ENCODE measurements around the gene CABCOCO1. TPM values are rescaled to one million over a fixed set of nuclear protein-coding genes. Genes with fewer than 3 reads are reported as not detected.

Gene CABCOCO1
- total and polyA plus RNA-seq, 9 of the 15 experiments (the other 6 are each of a cell fraction or from before 2014, with no cell fraction given): 0.04 TPM; not detected in 8

GRCh38 chr10:61779950-61780659 is 117.4 kb downstream of the CABCOCO1 start (continued):
- no peak for TF ChIP-seq SIRT6 (IDR thresholded peaks at IDR 0.05; ENCODE audit: low read depth, low read length)
- peak; percentile 68; the same call in 1 of the 2 replicates for TF ChIP-seq RNF2 (IDR thresholded peaks at IDR 0.05)
- TF ChIP-seq ZNF175 (CRISPR knock-in tag; IDR thresholded peaks at IDR 0.05; ENCODE audit: low read depth): peak; percentile 86
- peak; percentile 78 for TF ChIP-seq MBD2 (IDR thresholded peaks at IDR 0.05; ENCODE audit: borderline replicate concordance, low read depth)
- no peak for TF ChIP-seq PBX2 (CRISPR knock-in tag; IDR thresholded peaks at IDR 0.05; ENCODE audit: low read depth)
- peak; percentile 24; the same call in 1 of the 2 replicates for TF ChIP-seq PBX2 (tag; conservative IDR thresholded peaks at IDR 0.05; ENCODE audit: low read depth)
- no peak for TF ChIP-seq ERF (CRISPR knock-in tag; IDR thresholded peaks at IDR 0.05)
- TF ChIP-seq BCLAF1 (IDR thresholded peaks at IDR 0.05; ENCODE audit: borderline replicate concordance in 1 of 2, control insufficient read depth in 1 of 2, low read depth in 2 of 2, low read length in 1 of 2): no peak
- peak; percentile 91 for TF ChIP-seq NFIC (IDR thresholded peaks at IDR 0.05)
- no peak for TF ChIP-seq ZNF133 (CRISPR knock-in tag; IDR thresholded peaks at IDR 0.05)

All from K562 (cell line).